ENCODE measurements around the gene GYS1. TPM values are rescaled to one million over a fixed set of nuclear protein-coding genes. Genes with fewer than 3 reads are reported as not detected.

GYS1 gene
- total RNA-seq, 1 donor from 2014 or later: 69.0 TPM

DNA sequence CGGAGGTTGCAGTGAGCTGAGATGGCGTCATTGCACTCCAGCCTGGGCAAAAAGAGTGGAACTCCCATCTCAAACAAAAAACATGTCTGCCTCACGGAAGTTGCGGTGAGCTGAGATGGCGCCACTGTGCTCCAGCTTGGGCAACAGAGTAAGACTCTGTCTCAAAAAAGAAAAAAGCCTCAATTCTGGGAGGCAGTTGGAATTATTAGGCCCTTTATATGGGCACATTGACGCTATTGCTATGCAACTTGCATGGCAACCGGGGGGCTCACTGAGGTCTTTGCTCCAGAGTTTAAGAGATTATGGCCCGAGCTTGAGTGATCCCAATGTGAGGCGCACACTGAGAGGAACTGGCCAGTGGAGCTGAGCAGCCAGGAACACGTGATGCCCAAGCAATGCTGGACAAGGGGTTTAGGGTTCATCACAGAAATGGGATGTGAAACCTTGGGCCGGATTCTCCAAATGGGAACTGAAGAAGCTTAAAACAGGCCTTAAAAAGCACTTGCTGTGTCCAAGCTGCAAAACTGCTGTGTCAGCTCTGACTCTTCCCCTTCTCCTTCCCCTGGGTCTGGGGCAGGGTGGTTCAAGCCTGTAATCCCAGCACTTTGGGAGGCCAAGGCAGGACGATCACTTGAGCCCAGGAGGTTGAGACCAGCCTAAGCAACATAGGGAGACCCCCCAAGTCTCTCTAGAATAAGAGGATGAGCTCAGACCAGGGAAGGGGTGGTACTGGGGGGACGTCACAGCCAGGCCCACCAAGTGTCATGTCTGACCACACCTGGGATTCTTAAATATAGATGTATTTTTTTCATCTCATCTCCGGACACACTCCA, 25.5 kb downstream of the GYS1 start:
- Mint-ChIP-seq H3K4me1 (ENCODE audit: low read depth, unreplicated experiment) (peaks cover 31% of the 10 kb centered on the region), H3K9me3 (ENCODE audit: unreplicated experiment) (peaks cover 17% of the 10 kb centered on the region), H3K27me3 (ENCODE audit: unreplicated experiment) (peaks cover 18% of the 10 kb centered on the region), H3K4me3 (ENCODE audit: unreplicated experiment) (peak overlapping the region; percentile 99), H3K27ac (ENCODE audit: unreplicated experiment) (peak overlapping the region; percentile 33), H3K36me3 (ENCODE audit: unreplicated experiment) (no peaks in the 10 kb centered on the region)
- TF ChIP-seq, protein P1, sequence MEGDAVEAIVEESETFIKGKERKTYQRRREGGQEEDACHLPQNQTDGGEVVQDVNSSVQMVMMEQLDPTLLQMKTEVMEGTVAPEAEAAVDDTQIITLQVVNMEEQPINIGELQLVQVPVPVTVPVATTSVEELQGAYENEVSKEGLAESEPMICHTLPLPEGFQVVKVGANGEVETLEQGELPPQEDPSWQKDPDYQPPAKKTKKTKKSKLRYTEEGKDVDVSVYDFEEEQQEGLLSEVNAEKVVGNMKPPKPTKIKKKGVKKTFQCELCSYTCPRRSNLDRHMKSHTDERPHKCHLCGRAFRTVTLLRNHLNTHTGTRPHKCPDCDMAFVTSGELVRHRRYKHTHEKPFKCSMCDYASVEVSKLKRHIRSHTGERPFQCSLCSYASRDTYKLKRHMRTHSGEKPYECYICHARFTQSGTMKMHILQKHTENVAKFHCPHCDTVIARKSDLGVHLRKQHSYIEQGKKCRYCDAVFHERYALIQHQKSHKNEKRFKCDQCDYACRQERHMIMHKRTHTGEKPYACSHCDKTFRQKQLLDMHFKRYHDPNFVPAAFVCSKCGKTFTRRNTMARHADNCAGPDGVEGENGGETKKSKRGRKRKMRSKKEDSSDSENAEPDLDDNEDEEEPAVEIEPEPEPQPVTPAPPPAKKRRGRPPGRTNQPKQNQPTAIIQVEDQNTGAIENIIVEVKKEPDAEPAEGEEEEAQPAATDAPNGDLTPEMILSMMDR (IDR thresholded peaks at IDR 0.05; ENCODE audit: partially characterized antibody, unreplicated experiment): no peak
- DNase-seq: no peak

GRCh38 chr19:48966541-48967345, 26.4 kb downstream of the GYS1 start:
- H3K4me1 Mint-ChIP-seq (ENCODE audit: low read depth, unreplicated experiment): peaks cover 33% of the 10 kb centered on the region
- no peaks in the 10 kb centered on the region for H3K36me3 Mint-ChIP-seq (ENCODE audit: unreplicated experiment)
- no peak for DNase-seq
- peak overlapping the region; percentile 99 for H3K27ac Mint-ChIP-seq (ENCODE audit: unreplicated experiment)
- H3K4me3 Mint-ChIP-seq (ENCODE audit: unreplicated experiment): peak overlapping the region; percentile 99
- TF ChIP-seq, protein P1 (IDR thresholded peaks at IDR 0.05; ENCODE audit: partially characterized antibody, unreplicated experiment): no peak
- peaks cover 17% of the 10 kb centered on the region for H3K9me3 Mint-ChIP-seq (ENCODE audit: unreplicated experiment)
- H3K27me3 Mint-ChIP-seq (ENCODE audit: unreplicated experiment): peaks cover 18% of the 10 kb centered on the region

- Mint-ChIP-seq H3K4me3 (ENCODE audit: unreplicated experiment) (peak overlapping the region; percentile 99), H3K27me3 (ENCODE audit: unreplicated experiment) (peaks cover 18% of the 10 kb centered on the region), H3K4me1 (ENCODE audit: low read depth, unreplicated experiment) (peaks cover 33% of the 10 kb centered on the region), H3K27ac (ENCODE audit: unreplicated experiment) (peak overlapping the region; percentile 99), H3K9me3 (ENCODE audit: unreplicated experiment) (peaks cover 17% of the 10 kb centered on the region), H3K36me3 (ENCODE audit: unreplicated experiment) (no peaks in the 10 kb centered on the region)
- TF ChIP-seq, protein P1 (IDR thresholded peaks at IDR 0.05; ENCODE audit: partially characterized antibody, unreplicated experiment): no peak
- peak; percentile 91 for DNase-seq
Measured at GRCh38 chr19:48965806-48966540, 27.1 kb downstream of the GYS1 start.

- peaks cover 17% of the 10 kb centered on the region for H3K9me3 Mint-ChIP-seq (ENCODE audit: unreplicated experiment)
- peaks cover 18% of the 10 kb centered on the region for H3K27me3 Mint-ChIP-seq (ENCODE audit: unreplicated experiment)
- H3K36me3 Mint-ChIP-seq (ENCODE audit: unreplicated experiment): no peaks in the 10 kb centered on the region
- peak; percentile 94 for DNase-seq
- H3K4me1 Mint-ChIP-seq (ENCODE audit: low read depth, unreplicated experiment): peaks cover 33% of the 10 kb centered on the region
- H3K27ac Mint-ChIP-seq (ENCODE audit: unreplicated experiment): peak within 1 kb of the TSS; percentile 99
- TF ChIP-seq, protein P1 (IDR thresholded peaks at IDR 0.05; ENCODE audit: partially characterized antibody, unreplicated experiment): no peak
- peak within 1 kb of the TSS; percentile 99 for H3K4me3 Mint-ChIP-seq (ENCODE audit: unreplicated experiment)
Measured at GRCh38 chr19:48965040-48965805, 27.9 kb downstream of the GYS1 start, which contains the start of gene FTL. Gene FTL, plus strand, starts transcription at chr19:48965309. Its CDS starts 199 bp downstream, at chr19:48965508.

Data from glutamatergic neuron (in vitro differentiated cells).